CD14-positive monocyte (primary cell): ENCODE data around the gene ZNF692. TPM values are rescaled to one million over a fixed set of nuclear protein-coding genes. Genes with fewer than 3 reads are reported as not detected.
A peak's percentile ranks its signal among the peaks of the same experiment; 100 is the strongest.

Source experiments
- DNase-seq, 3 donors: peaks; one replicate each; pipeline ENCODE4 v3.0.0-alpha.2; 2011 to 2022
- H2AFZ ChIP-seq: 2 replicates; pipeline ENCODE4 v1.6.0; 2012; ENCODE audit warnings: mild to moderate bottlenecking, low read depth, low read length, inconsistent platforms; ENCODE audit not compliant: insufficient read depth, poor library complexity, severe bottlenecking
- H3K27ac ChIP-seq, 2 donors: 1 replicate in 1 of 2; 2 replicates in 1 of 2; pipeline ENCODE4 v1.5.1; 2012 to 2013; ENCODE audit warnings: low read length in 2 of 2, control low read depth in 1 of 2, inconsistent platforms in 1 of 2, low read depth in 1 of 2, mild to moderate bottlenecking in 1 of 2
- H3K27me3 ChIP-seq, 2 donors: one replicate each; pipeline versions ENCODE4 v1.6.0 to v1.6.1; 2011 to 2013; ENCODE audit warnings: low read length in 2 of 2; ENCODE audit not compliant: control insufficient read depth in 2 of 2, insufficient read depth in 2 of 2
- H3K36me3 ChIP-seq, 2 donors: replicated peaks in 1 of 2; 1 replicate in 1 of 2; 2 replicates in 1 of 2; pipeline versions ENCODE4 v1.5.1 to v1.6.1; 2012 to 2013; ENCODE audit warnings: low read length in 2 of 2, control low read depth in 1 of 2, inconsistent platforms in 1 of 2, mild to moderate bottlenecking in 1 of 2; ENCODE audit not compliant: insufficient read depth in 2 of 2, control insufficient read depth in 1 of 2
- H3K4me1 ChIP-seq, 2 donors: 1 replicate in 1 of 2; 2 replicates in 1 of 2; pipeline versions ENCODE4 v1.5.1 to v1.6.1; 2012 to 2013; ENCODE audit warnings: low read length in 2 of 2, control low read depth in 1 of 2, inconsistent platforms in 1 of 2, mild to moderate bottlenecking in 1 of 2, moderate library complexity in 1 of 2; ENCODE audit not compliant: insufficient read depth in 2 of 2, control insufficient read depth in 1 of 2
- H3K4me2 ChIP-seq: replicated peaks from 2 replicates; pipeline ENCODE3; 2012; ENCODE audit warnings: low read length, moderate library complexity, mild to moderate bottlenecking; ENCODE audit not compliant: poor library complexity, severe bottlenecking; ENCODE audit errors: extremely low read depth
- H3K4me3 ChIP-seq, 3 experiments: fragments of 200-600 bp in 1 of 3; sonication (generic) in 1 of 3; replicated peaks in 1 of 3; 1 replicate in 2 of 3; 2 replicates in 1 of 3; pipeline ENCODE4 v1.5.1; 2011 to 2013; ENCODE audit warnings: low read length in 3 of 3, mild to moderate bottlenecking in 3 of 3, control low read depth in 2 of 3, low read depth in 2 of 3, inconsistent platforms in 1 of 3, moderate library complexity in 1 of 3
- H3K79me2 ChIP-seq: 2 replicates; pipeline ENCODE4 v1.6.0; 2012; ENCODE audit warnings: mild to moderate bottlenecking, control low read depth, inconsistent platforms, low read length, moderate library complexity; ENCODE audit not compliant: insufficient read depth
- H3K9ac ChIP-seq: 2 replicates; pipeline ENCODE4 v1.6.0; 2017; ENCODE audit warnings: low read length, mild to moderate bottlenecking; ENCODE audit not compliant: insufficient read depth, poor library complexity, severe bottlenecking
- H3K9me3 ChIP-seq, 2 donors: replicated peaks in 1 of 2; 1 replicate in 1 of 2; 2 replicates in 1 of 2; pipeline versions ENCODE4 v1.5.1 to v1.6.1; 2012 to 2013; ENCODE audit warnings: low read length in 2 of 2, control low read depth in 1 of 2; ENCODE audit not compliant: control insufficient read depth in 1 of 2, insufficient read depth in 1 of 2
- H4K20me1 ChIP-seq: 2 replicates; pipeline ENCODE4 v1.6.0; 2012; ENCODE audit warnings: mild to moderate bottlenecking, low read length, control low read depth, moderate library complexity; ENCODE audit not compliant: insufficient read depth
- H3K27ac Mint-ChIP-seq, 7 donors: one replicate each; pipeline ENCODE4 v1.8.0; 2020; ENCODE audit warnings: mild to moderate bottlenecking in 7 of 7, mixed read lengths in 7 of 7, moderate library complexity in 6 of 7, inconsistent platforms in 2 of 7
- H3K27me3 Mint-ChIP-seq, 3 donors: one replicate each; pipeline ENCODE4 v1.8.0; 2021 to 2022; ENCODE audit warnings: low read depth in 3 of 3, mild to moderate bottlenecking in 3 of 3, mixed read lengths in 3 of 3, moderate library complexity in 3 of 3, inconsistent platforms in 1 of 3
- H3K36me3 Mint-ChIP-seq, 2 donors: one replicate each; pipeline ENCODE4 v1.8.0; 2020; ENCODE audit warnings: mixed read lengths in 2 of 2, inconsistent platforms in 1 of 2, mild to moderate bottlenecking in 1 of 2
- H3K4me1 Mint-ChIP-seq: one replicate; pipeline ENCODE4 v1.8.0; 2020; ENCODE audit warnings: mild to moderate bottlenecking, mixed read lengths
- H3K4me3 Mint-ChIP-seq, 2 donors: one replicate each; pipeline ENCODE4 v1.8.0; 2020; ENCODE audit warnings: mild to moderate bottlenecking in 2 of 2, mixed read lengths in 2 of 2, moderate library complexity in 1 of 2
- H3K9me3 Mint-ChIP-seq, 7 donors: one replicate each; pipeline ENCODE4 v1.8.0; 2020 to 2022; ENCODE audit warnings: mixed read lengths in 7 of 7, mild to moderate bottlenecking in 6 of 7, moderate library complexity in 6 of 7, inconsistent platforms in 2 of 7
- WGBS: methylation state at CpG from one replicate; pipeline ENCODE4 v1.1.5; 2013; ENCODE audit warnings: missing lambda C conversion rate; ENCODE audit not compliant: insufficient coverage; 5-methylcytosine and 5-hydroxymethylcytosine counted together
- intact Hi-C, 2 donors: fragments of 100-400 bp; cut with micrococcal nuclease; formaldehyde crosslinking; loops; one replicate each; pipeline versions ENCODE4 v1.15.0 to v1.15.1; 2023
- polyA plus RNA-seq, 3 donors: library from polyadenylated mRNA; depleted of rRNA in 1 of 3; unstranded in 2 of 3; stranded (reverse) in 1 of 3; fragments of 300-500 nt in 2 of 3; fragments of >200 nt in 1 of 3; fragmentation: Illumina TruSeq in 2 of 3; gene quantifications; 1 replicate in 2 of 3; 2 replicates in 1 of 3; pipeline ENCODE4 v1.2.3, GENCODE V29; 2012 to 2021
- TF ChIP-seq, protein P1 (sequence below): fragments of 200-600 bp; IDR thresholded peaks from one replicate; pipeline ENCODE4 v1.8.0; 2022; ENCODE audit warnings: antibody characterized with exemption, mild to moderate bottlenecking

ZNF692 gene
- polyA plus RNA-seq, 3 donors = 2.2 to 59.0 (median 2.4) TPM

DNA sequence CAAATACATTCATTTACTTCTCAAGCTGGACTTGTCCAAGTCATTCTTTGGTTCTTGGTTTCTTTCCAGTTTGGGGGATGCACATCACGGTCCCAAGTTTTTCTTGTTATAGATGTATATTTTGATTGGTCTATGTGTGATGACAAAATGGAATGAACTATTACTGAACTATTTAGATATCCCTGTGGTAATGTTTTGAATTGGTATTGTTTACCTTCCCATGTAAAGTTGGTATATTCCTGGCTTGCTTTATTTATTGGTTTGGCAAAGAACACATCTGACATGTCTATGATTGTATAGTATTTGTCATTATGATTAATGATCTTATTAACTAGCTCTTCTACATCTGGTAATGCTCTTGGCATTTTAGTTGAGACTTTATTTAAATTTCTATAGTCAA is 22.4 kb upstream of the ZNF692 start:
- no peak overlapping the region for H3K4me3 ChIP-seq
- H3K79me2 ChIP-seq = no peaks in the 10 kb centered on the region
- no peaks in the 10 kb centered on the region for H3K4me1 Mint-ChIP-seq
- no peaks in the 10 kb centered on the region for H3K36me3 Mint-ChIP-seq
- no peaks in the 10 kb centered on the region for H3K27me3 ChIP-seq
- no peak overlapping the region for H3K27ac Mint-ChIP-seq
- H3K4me2 ChIP-seq = no peak overlapping the region
- no peaks in the 10 kb centered on the region for H3K36me3 ChIP-seq
- H3K4me3 Mint-ChIP-seq = no peak overlapping the region
- no peak for DNase-seq
- H3K9me3 ChIP-seq = no peaks in the 10 kb centered on the region
- peaks cover 0 to 4% (median 2%) of the 10 kb centered on the region in 3 donors for H3K27me3 Mint-ChIP-seq
- H3K9ac ChIP-seq = no peak overlapping the region
- no CpG with 5 or more reads among the region's 1 CpG for WGBS
- TF ChIP-seq, protein P1, sequence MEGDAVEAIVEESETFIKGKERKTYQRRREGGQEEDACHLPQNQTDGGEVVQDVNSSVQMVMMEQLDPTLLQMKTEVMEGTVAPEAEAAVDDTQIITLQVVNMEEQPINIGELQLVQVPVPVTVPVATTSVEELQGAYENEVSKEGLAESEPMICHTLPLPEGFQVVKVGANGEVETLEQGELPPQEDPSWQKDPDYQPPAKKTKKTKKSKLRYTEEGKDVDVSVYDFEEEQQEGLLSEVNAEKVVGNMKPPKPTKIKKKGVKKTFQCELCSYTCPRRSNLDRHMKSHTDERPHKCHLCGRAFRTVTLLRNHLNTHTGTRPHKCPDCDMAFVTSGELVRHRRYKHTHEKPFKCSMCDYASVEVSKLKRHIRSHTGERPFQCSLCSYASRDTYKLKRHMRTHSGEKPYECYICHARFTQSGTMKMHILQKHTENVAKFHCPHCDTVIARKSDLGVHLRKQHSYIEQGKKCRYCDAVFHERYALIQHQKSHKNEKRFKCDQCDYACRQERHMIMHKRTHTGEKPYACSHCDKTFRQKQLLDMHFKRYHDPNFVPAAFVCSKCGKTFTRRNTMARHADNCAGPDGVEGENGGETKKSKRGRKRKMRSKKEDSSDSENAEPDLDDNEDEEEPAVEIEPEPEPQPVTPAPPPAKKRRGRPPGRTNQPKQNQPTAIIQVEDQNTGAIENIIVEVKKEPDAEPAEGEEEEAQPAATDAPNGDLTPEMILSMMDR = no peak
- H3K4me1 ChIP-seq = no peaks in the 10 kb centered on the region
- H4K20me1 ChIP-seq = no peaks in the 10 kb centered on the region
- H2AFZ ChIP-seq = no peak overlapping the region
- intact Hi-C loops = no loop called here
- no peaks in the 10 kb centered on the region for H3K9me3 Mint-ChIP-seq
- H3K27ac ChIP-seq = no peak overlapping the region

DNA sequence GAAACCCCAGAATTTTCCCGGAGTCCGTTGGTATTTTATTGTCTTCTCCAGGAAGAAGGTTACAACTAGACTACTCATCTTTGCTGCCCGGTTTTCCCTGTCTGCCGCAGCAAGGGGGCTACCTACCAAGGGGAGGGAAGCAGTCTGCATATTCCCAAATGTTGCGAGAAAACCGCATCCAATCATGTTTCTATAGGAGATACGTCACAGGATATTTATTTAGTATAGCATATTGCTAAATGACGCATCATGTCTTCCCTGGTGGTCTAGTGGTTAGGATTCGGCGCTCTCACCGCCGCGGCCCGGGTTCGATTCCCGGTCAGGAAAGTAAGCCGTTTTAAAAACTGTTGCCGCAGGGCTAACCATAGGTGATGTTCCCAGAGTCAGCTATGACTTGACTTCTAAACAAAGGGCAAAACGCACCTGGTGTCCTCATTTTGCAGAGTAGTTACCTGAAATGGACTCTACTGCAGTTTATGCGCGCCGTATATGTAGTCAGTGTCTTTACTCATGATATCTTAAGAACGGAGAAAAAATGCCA is 15.2 kb upstream of the ZNF692 start:
- TF ChIP-seq, protein P1 = no peak
- no peaks in the 10 kb centered on the region for H3K36me3 ChIP-seq
- Mint-ChIP-seq H3K27ac (peak overlapping the region; percentile 92 to 98 (median 97)), H3K36me3 (no peaks in the 10 kb centered on the region), H3K4me3 (peak overlapping the region; percentile 91 to 95), H3K4me1 (peaks cover 18% of the 10 kb centered on the region), H3K27me3 (peaks cover 0 to 3% (median 0%) of the 10 kb centered on the region in 3 donors), H3K9me3 (no peaks in the 10 kb centered on the region)
- peak overlapping the region; percentile 93 for H2AFZ ChIP-seq
- 22% methylated on average over 13 of the region's 23 CpGs for WGBS
- peaks cover 16 to 19% of the 10 kb centered on the region in 2 donors for H3K4me1 ChIP-seq
- intact Hi-C loops = loop anchor here in 1 of 2 donors (2.0 kb wide), 1 partner anchor 15 kb away; the partner anchor contains the start of gene ZNF692
- H3K4me3 ChIP-seq = peak overlapping the region; percentile 65 to 94 (median 71)
- DNase-seq = peak; percentile 78 to 92 (median 84)
- H3K27me3 ChIP-seq = no peaks in the 10 kb centered on the region
- no peaks in the 10 kb centered on the region for H3K79me2 ChIP-seq
- H3K27ac ChIP-seq = peak overlapping the region; percentile 92
- H3K9me3 ChIP-seq = no peaks in the 10 kb centered on the region
- peak overlapping the region; percentile 91 for H3K4me2 ChIP-seq
- H4K20me1 ChIP-seq = no peaks in the 10 kb centered on the region
- peak overlapping the region; percentile 79 for H3K9ac ChIP-seq
